MCF 10A (cell line): ENCODE data around the gene KLHDC10. TPM values are rescaled to one million over a fixed set of nuclear protein-coding genes. Genes with fewer than 3 reads are reported as not detected.

Source experiments
- BruUV-seq: library from RNA; stranded (reverse); fragments of 400-500 nt; replicated peaks from 2 replicates; lab custom pipeline; 2021; lab: Mats Ljungman, UMichigan
- CTCF ChIA-PET: fragments of 300-600 bp; sonication (Branson Sonifier 250); formaldehyde crosslinking; extraction: SDS; loops from one replicate; lab custom pipeline; 2021; ENCODE audit warnings: antibody characterized with exemption, inconsistent platforms; lab: Yijun Ruan, JAX
- POLR2A ChIA-PET: fragments of 300-600, 350-650 bp; sonication (Branson Sonifier 250); formaldehyde crosslinking; extraction: SDS; loops from one replicate; lab custom pipeline; 2020; ENCODE audit warnings: antibody characterized with exemption, inconsistent platforms; lab: Yijun Ruan, JAX
- DNase-seq: peaks from one replicate; pipeline ENCODE4 v3.0.0-alpha.2; 2018; ENCODE audit not compliant: unreplicated experiment
- H3K27ac Mint-ChIP-seq: one replicate; pipeline ENCODE4 v1.8.0; 2022; ENCODE audit warnings: mild to moderate bottlenecking, low read depth, mixed read lengths; ENCODE audit not compliant: unreplicated experiment
- H3K27me3 Mint-ChIP-seq: one replicate; pipeline ENCODE4 v1.8.0; 2022; ENCODE audit warnings: mixed read lengths; ENCODE audit not compliant: insufficient read depth, unreplicated experiment
- H3K36me3 Mint-ChIP-seq: one replicate; pipeline ENCODE4 v1.8.0; 2022; ENCODE audit warnings: mild to moderate bottlenecking, moderate library complexity, mixed read lengths; ENCODE audit not compliant: insufficient read depth, unreplicated experiment
- H3K4me1 Mint-ChIP-seq: one replicate; pipeline ENCODE4 v1.8.0; 2022; ENCODE audit warnings: mixed read lengths; ENCODE audit not compliant: insufficient read depth, unreplicated experiment
- H3K4me3 Mint-ChIP-seq: one replicate; pipeline ENCODE4 v1.8.0; 2022; ENCODE audit warnings: mild to moderate bottlenecking, moderate library complexity, mixed read lengths; ENCODE audit not compliant: unreplicated experiment
- H3K9me3 Mint-ChIP-seq: one replicate; pipeline ENCODE4 v1.8.0; 2022; ENCODE audit warnings: mixed read lengths; ENCODE audit not compliant: unreplicated experiment
- intact Hi-C: fragments of 100-400 bp; cut with micrococcal nuclease; formaldehyde crosslinking; loops from 2 replicates; pipeline ENCODE4 v1.14.1; 2022
- total RNA-seq: library from RNA; stranded (reverse); gene quantifications from 2 replicates; pipeline ENCODE4 v1.2.3, GENCODE V29; 2022
- TF ChIP-seq, protein P1 (sequence below): fragments of 200-600 bp; IDR thresholded peaks from one replicate; pipeline ENCODE4 v1.8.0; 2022; ENCODE audit warnings: antibody characterized with exemption, mild to moderate bottlenecking; ENCODE audit not compliant: unreplicated experiment

The KLHDC10 gene
- total RNA-seq, 1 experiment from 2014 or later: 25.8 TPM

DNA sequence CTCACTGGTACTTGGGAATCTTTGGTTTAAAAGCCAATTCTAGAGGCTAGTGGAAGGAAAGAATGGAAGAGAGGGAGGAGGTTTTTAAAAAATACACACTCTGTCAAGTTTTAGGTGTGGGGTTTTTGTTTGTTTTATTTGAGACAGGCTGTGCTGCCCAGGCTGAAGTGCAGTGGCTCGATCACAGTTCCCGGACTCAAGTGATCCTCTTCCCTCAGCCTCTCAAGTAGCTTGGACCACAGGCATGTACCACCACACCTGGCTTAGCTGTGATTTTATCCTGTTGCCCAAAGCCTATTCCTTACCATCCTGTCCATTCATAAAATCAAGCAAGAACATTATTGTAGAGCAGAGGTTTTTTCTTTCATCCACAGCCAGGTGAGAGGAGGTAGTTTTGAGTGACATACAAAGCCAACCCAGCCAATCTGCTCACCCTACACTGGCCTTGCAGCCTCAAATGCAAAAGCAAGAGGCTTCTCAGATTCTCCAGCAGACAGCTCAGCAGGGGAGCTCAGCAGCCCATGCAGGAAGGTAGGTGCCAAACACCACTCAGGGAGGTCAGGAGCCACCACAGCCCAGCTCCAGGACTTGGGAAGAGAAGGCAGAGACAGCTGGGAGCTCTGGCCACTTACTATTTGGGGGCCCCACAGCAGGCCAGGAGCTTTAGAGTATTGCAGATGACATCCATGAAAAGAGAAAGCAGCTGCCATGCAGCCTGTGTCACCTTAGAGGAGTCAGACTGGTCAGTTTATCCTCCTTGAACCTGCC is 69.0 kb downstream of the KLHDC10 start:
- no TSS peak for BruUV-seq
- H3K36me3 Mint-ChIP-seq: peaks cover 30% of the 10 kb centered on the region
- H3K9me3 Mint-ChIP-seq: no peaks in the 10 kb centered on the region
- POLR2A ChIA-PET: no interaction called here
- intact Hi-C loops: no loop called here
- TF ChIP-seq, protein P1, sequence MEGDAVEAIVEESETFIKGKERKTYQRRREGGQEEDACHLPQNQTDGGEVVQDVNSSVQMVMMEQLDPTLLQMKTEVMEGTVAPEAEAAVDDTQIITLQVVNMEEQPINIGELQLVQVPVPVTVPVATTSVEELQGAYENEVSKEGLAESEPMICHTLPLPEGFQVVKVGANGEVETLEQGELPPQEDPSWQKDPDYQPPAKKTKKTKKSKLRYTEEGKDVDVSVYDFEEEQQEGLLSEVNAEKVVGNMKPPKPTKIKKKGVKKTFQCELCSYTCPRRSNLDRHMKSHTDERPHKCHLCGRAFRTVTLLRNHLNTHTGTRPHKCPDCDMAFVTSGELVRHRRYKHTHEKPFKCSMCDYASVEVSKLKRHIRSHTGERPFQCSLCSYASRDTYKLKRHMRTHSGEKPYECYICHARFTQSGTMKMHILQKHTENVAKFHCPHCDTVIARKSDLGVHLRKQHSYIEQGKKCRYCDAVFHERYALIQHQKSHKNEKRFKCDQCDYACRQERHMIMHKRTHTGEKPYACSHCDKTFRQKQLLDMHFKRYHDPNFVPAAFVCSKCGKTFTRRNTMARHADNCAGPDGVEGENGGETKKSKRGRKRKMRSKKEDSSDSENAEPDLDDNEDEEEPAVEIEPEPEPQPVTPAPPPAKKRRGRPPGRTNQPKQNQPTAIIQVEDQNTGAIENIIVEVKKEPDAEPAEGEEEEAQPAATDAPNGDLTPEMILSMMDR: no peak
- no peak overlapping the region for H3K4me3 Mint-ChIP-seq
- DNase-seq: no peak
- CTCF ChIA-PET: interaction anchor here (0.6 to 0.7 kb wide), 3 partner anchors 9 to 197 kb away, joined by 3 to 4 read pairs (median 4); no protein-coding TSS in a partner anchor
- no peak overlapping the region for H3K27ac Mint-ChIP-seq
- no peaks in the 10 kb centered on the region for H3K27me3 Mint-ChIP-seq
- peaks cover 2% of the 10 kb centered on the region for H3K4me1 Mint-ChIP-seq

DNA sequence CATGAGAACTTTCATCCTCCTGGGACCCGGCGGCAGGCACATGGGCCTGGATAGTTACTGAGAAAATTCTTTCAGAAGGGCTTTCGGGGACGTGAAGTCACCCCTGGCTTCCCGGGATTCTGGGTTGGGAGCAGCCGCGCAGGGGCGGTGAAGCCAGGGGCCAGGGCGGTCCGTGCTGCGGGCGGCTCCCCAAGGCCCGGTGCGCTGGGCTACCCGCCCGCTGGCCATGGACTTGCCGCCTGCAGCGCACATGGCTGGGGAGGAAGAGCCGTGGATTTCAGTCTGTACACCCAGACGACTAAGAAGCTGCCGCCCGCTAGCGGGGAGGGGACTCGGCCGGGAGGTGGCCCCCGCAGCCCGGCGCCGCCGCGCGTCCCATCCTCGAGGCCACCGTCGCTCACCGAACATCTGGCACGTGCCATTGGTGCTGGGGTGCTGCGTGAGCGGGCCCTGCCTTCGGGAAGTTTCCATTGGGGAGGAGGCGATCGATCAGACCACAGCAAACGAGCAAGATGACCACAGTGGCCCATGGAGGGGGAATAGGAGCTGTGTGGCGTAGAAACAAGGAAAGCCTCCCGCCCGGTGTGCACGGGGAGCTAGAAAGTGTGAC is 70.3 kb downstream of the KLHDC10 start:
- H3K9me3 Mint-ChIP-seq: no peaks in the 10 kb centered on the region
- TF ChIP-seq, protein P1: no peak
- BruUV-seq: no TSS peak
- intact Hi-C loops: no loop called here
- ChIA-PET POLR2A (no interaction called here), CTCF (interaction anchor here (0.6 kb wide), 2 partner anchors 13 to 617 kb away, joined by 3 to 5 read pairs; no protein-coding TSS in a partner anchor)
- no peak overlapping the region for H3K27ac Mint-ChIP-seq
- H3K36me3 Mint-ChIP-seq: peaks cover 22% of the 10 kb centered on the region
- H3K4me1 Mint-ChIP-seq: peaks cover 7% of the 10 kb centered on the region
- no peak for DNase-seq
- H3K27me3 Mint-ChIP-seq: no peaks in the 10 kb centered on the region
- H3K4me3 Mint-ChIP-seq: no peak overlapping the region

DNA sequence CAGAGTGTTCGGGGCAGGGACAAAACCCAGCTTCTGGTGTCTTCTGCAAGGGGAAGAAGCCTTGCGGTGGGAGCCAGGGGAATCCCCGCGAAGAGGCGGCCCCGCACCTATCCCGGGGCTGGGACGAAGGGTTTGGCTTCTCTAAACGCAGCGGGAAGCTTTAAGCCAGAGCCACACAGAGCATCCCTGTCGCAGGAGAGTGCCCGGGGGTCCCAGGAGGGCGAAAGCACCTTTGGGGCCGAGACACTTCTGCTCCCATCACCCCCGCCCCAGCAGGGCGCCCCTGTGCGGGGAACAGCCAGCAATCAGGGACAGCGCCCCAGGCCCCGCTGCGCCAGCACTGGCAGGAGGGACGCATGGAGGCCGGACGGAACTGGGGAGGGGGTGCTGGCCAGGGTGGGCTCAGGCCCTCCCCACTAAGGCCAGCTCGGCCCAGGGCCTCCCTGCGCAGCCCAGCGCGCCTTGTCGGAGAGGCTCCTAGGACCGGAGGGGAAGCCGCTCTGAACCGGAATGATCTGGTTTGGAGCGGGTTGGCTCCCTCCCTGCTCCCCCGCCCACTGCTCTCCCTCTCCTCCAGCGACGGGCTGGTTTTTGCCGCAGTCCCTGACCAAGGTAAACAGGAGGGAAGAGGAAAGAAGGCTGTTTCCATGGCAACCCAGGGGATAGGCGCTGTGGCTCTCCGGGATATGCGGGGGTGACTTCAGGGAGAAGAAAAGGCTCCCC is 71.0 kb downstream of the KLHDC10 start:
- no peak overlapping the region for H3K4me3 Mint-ChIP-seq
- intact Hi-C loops: no loop called here
- POLR2A ChIA-PET: interaction anchor here (0.6 kb wide), 1 partner anchor 1407 kb away, joined by 3 read pairs; no protein-coding TSS in a partner anchor
- no peak for DNase-seq
- CTCF ChIA-PET: interaction anchor here (0.6 to 0.9 kb wide), 3 partner anchors 12 to 617 kb away, joined by 3 to 5 read pairs (median 4); no protein-coding TSS in a partner anchor
- BruUV-seq: no TSS peak
- peaks cover 7% of the 10 kb centered on the region for H3K4me1 Mint-ChIP-seq
- no peak overlapping the region for H3K27ac Mint-ChIP-seq
- no peaks in the 10 kb centered on the region for H3K9me3 Mint-ChIP-seq
- no peaks in the 10 kb centered on the region for H3K27me3 Mint-ChIP-seq
- H3K36me3 Mint-ChIP-seq: peaks cover 16% of the 10 kb centered on the region
- TF ChIP-seq, protein P1: no peak
